GM20000 (cell line): Measurements from ENCODE around the gene RYR1.

ENCODE experiments used
- DNase-seq: peaks from one replicate; pipeline ENCODE4 v3.0.0; 2012; ENCODE audit warnings: low spot score
- CTCF ChIP-seq: IDR thresholded peaks from 2 replicates; pipeline ENCODE4 v1.5.1; 2012; ENCODE audit warnings: mild to moderate bottlenecking, control low read depth; ENCODE audit errors: extremely low read depth, missing control alignments

Gene RYR1

DNA sequence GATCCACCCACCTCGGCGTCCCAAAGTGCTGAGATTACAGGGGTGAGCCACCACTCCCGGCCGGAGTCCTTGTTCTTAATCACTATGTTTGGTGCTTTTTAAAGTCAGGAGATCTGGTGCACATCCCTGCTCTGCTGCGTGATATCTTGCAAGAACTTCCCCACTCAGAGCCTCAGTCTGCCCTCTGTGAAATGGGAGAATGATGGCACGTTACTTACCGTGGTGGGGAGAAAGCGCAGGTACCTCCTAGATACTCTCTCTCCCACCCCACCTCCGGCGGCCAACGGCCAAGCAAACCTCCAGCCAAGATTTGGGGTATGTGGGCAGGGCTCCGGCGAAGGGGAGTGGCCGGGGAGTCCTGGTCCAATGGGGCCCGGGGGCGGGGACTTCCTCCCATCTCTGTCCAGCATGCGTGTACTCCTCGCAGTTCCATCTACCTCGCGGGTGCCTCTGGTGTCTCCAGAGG, at the start of gene RYR1:
RYR1 (plus strand) TSS at position 424 of the 466 bp plus-strand sequence. CDS start 139 bp downstream, outside the sequence.
- peak; percentile 82 for DNase-seq
- TF ChIP-seq CTCF = no peak

DNA sequence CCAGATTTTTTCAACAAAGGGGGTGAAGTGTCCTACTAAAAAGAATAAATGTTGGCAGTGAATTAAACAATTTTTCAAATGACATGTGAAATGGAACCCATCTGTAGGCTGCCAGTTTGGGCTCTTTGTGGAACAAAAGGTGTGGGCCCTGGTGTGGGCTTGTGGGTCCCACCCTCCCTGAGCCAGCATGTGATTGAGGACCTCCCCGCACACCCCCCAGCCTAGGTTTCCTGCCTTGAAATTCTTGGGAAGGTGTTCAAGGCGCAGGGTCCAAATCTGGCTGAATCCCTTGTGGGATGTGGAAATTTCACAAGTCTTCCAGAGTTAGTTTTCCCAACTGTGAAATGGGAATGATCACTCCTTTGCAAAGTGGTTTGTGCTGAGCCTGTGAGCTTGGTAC, 49.7 kb upstream of the RYR1 start:
- no peak for DNase-seq
- TF ChIP-seq CTCF = no peak

DNA sequence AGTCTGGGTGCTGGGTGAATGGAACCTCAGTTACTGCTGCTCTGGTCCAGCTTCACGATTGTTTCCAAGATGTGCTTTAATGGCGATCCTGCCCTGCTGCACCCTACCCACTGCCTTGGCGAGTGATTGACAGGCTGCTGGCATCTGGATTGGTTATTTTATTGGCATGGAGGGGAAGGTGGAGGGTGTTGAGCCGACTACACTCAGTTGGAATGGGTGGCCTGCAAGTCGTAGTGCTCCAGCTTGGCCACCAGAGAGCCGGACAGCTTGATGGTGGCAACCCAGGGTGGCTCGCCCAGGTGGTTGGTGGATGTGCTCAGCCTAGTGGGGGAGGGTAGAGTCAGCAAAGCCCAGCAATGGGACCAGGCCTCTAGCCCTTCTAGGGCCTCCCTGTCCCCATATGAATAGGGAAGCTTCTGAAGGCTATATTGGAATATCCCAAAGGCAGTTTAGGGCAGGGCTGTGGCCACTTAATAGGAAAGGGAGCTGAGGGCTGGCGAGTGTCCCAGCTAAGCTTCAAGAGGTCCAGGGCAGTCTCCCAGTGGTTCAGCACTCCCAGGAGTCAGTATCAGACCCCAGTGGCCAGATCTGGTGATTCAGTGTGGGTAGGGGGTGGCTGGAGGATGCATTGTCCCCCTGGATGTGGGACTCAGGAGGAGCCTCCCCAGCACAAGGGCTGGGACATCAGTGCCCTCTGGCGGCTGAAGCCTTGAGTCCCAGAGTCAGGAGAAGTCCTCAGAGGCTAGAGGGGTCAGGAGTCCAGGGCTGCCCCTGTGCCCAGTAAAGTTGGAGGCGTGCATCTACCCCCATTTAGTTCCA, 49.1 kb upstream of the RYR1 start:
- no peak for TF ChIP-seq CTCF
- DNase-seq = no peak

- no peak for DNase-seq
- TF ChIP-seq CTCF = no peak
Measured at GRCh38 chr19:38385057-38385803, 48.3 kb upstream of the RYR1 start.

DNA sequence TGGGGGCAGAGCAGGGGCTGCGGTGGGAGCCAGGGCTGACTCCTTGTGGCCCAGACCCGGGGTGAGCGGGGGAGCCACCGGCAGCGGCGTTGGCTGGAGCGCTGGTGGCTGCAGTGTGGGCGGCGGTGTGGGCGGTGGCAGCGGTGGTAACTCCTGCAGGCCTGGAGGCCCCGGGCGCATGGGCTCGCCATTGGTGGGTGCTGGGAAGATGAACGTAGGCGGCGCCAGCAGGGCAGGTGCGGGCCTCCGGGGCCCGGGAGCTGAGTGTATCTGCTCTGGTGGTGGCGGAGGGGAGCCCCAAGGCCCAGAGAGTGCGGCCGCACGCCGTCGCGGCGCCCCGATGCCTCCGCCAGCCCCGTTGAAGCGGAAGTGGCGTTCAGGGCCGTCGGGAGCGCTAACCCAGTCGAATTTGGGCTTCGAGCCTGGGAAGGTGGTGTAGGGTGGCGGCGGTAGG, 47.7 kb upstream of the RYR1 start:
- TF ChIP-seq CTCF = no peak
- DNase-seq = peak; percentile 56

DNA sequence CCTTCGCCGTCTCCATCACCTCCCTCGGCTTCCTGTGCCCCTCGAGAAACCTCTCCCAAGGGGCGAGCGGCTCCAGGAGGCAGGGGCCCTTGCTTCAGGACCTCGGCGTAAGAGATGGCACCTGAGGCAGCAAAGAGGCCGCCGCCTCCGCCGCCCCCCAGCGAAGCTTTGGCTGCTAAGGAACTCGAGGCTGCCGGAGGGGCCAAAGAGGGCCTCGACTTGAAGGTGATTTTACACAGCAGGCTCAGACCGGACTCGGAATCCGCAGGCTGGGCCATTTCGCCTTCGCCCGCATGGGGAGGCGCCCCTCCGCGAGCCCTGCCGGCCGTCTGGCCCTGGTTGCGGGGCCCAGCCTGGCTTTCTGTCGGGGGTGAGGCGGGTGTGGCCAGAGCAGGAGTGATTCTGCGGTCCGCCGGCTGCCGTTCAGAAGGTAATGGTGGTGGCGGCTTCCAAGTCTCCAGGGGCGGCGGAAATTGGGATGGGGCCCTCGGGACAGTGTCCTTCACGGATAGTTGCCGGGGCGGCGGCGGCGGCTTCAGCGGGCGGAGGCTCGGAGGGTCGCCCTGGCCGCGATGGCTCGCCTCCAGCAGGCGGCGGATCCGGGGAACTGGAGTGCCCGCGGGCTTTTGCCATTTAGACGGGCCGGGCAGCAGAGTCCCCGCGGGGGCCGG, 47.1 kb upstream of the RYR1 start:
- no peak for TF ChIP-seq CTCF
- DNase-seq = no peak

GRCh38 chr19:38386971-38387549, 46.4 kb upstream of the RYR1 start:
- TF ChIP-seq CTCF = no peak
- DNase-seq = peak; percentile 52
